ENCODE results near the gene CASP5. TPM values are rescaled to one million over a fixed set of nuclear protein-coding genes. Genes with fewer than 3 reads are reported as not detected.
"Not testable (repeated sequence)": the region's sequence is repeated elsewhere in the genome, so short reads cannot be mapped to it uniquely, and the experiment has no call there.

CASP5 gene
- total RNA-seq, 1 donor from 2014 or later = not detected

- not testable (repeated sequence) for H3K4me1 ChIP-seq; H4K20me1 ChIP-seq (ENCODE audit: low read depth); H3K27ac Mint-ChIP-seq; H3K9me3 Mint-ChIP-seq; H3K36me3 Mint-ChIP-seq; H3K9me3 ChIP-seq (ENCODE audit: low read depth); DNase-seq (ENCODE audit: low spot score); H3K4me1 Mint-ChIP-seq; H3K27me3 Mint-ChIP-seq (ENCODE audit: insufficient read depth, low read depth); H3K4me3 Mint-ChIP-seq; H2AFZ ChIP-seq (replicated peaks); H3K4me2 ChIP-seq; H3K9ac ChIP-seq; H3K27ac ChIP-seq; H3F3A ChIP-seq (ENCODE audit: low read depth); H3K36me3 ChIP-seq; H3K4me3 ChIP-seq; H3K79me2 ChIP-seq (ENCODE audit: low read depth); H3K27me3 ChIP-seq
These were observed 40.4 kb upstream of the CASP5 start for GRCh38 chr11:105063245-105063941.

- H3K9ac ChIP-seq = no peak overlapping the region
- H3K79me2 ChIP-seq (ENCODE audit: low read depth) = no peaks in the 10 kb centered on the region
- Mint-ChIP-seq H3K27ac (no peak overlapping the region), H3K36me3 (no peaks in the 10 kb centered on the region), H3K27me3 (ENCODE audit: insufficient read depth, low read depth) (no peaks in the 10 kb centered on the region), H3K4me1 (no peaks in the 10 kb centered on the region), H3K9me3 (no peaks in the 10 kb centered on the region), H3K4me3 (no peak overlapping the region)
- H3K4me1 ChIP-seq = peaks cover 11% of the 10 kb centered on the region
- no peak overlapping the region for H3K4me3 ChIP-seq
- no peak overlapping the region for H3K4me2 ChIP-seq
- no peak overlapping the region for H3K27ac ChIP-seq
- H3K9me3 ChIP-seq (ENCODE audit: low read depth) = no peaks in the 10 kb centered on the region
- peaks cover 3% of the 10 kb centered on the region for H3F3A ChIP-seq (ENCODE audit: low read depth)
- no peaks in the 10 kb centered on the region for H3K27me3 ChIP-seq
- TF ChIP-seq CTCF (IDR thresholded peaks at IDR 0.05) (no peak), EZH2 (IDR thresholded peaks at IDR 0.05) (no peak), EZH2phosphoT487 (IDR thresholded peaks at IDR 0.05) (no peak)
- H3K36me3 ChIP-seq = no peaks in the 10 kb centered on the region
- no peak for DNase-seq (ENCODE audit: low spot score)
- no peak overlapping the region for H2AFZ ChIP-seq (replicated peaks)
- no peaks in the 10 kb centered on the region for H4K20me1 ChIP-seq (ENCODE audit: low read depth)
These were observed 34.5 kb upstream of the CASP5 start for GRCh38 chr11:105057432-105057831.

- Histone ChIP-seq H4K20me1 (ENCODE audit: low read depth) (no peaks in the 10 kb centered on the region), H2AFZ (replicated peaks) (no peak overlapping the region), H3K79me2 (ENCODE audit: low read depth) (no peaks in the 10 kb centered on the region), H3K9ac (no peak overlapping the region), H3K4me1 (peaks cover 11% of the 10 kb centered on the region), H3K27ac (peak overlapping the region; percentile 77), H3F3A (ENCODE audit: low read depth) (peaks cover 3% of the 10 kb centered on the region), H3K4me2 (peak overlapping the region; percentile 56), H3K4me3 (no peak overlapping the region), H3K27me3 (no peaks in the 10 kb centered on the region), H3K36me3 (no peaks in the 10 kb centered on the region), H3K9me3 (ENCODE audit: low read depth) (no peaks in the 10 kb centered on the region)
- Mint-ChIP-seq H3K4me1 (no peaks in the 10 kb centered on the region), H3K36me3 (no peaks in the 10 kb centered on the region), H3K27me3 (ENCODE audit: insufficient read depth, low read depth) (no peaks in the 10 kb centered on the region), H3K9me3 (no peaks in the 10 kb centered on the region), H3K27ac (no peak overlapping the region), H3K4me3 (no peak overlapping the region)
- TF ChIP-seq EZH2 (IDR thresholded peaks at IDR 0.05) (no peak), EZH2phosphoT487 (IDR thresholded peaks at IDR 0.05) (no peak), CTCF (IDR thresholded peaks at IDR 0.05) (no peak)
- DNase-seq (ENCODE audit: low spot score) = no peak
These were observed 33.5 kb upstream of the CASP5 start for GRCh38 chr11:105056446-105056845.

GRCh38 chr11:105054723-105055493 lies 31.9 kb upstream of the CASP5 start:
- no peak for DNase-seq (ENCODE audit: low spot score)
- Mint-ChIP-seq H3K9me3 (no peaks in the 10 kb centered on the region), H3K27me3 (ENCODE audit: insufficient read depth, low read depth) (no peaks in the 10 kb centered on the region), H3K4me1 (no peaks in the 10 kb centered on the region), H3K27ac (no peak overlapping the region), H3K36me3 (no peaks in the 10 kb centered on the region), H3K4me3 (no peak overlapping the region)
- no peak overlapping the region for H2AFZ ChIP-seq (replicated peaks)
- H3F3A ChIP-seq (ENCODE audit: low read depth) = peaks cover 3% of the 10 kb centered on the region
- no peak overlapping the region for H3K4me2 ChIP-seq
- no peak for TF ChIP-seq CTCF (IDR thresholded peaks at IDR 0.05)
- no peaks in the 10 kb centered on the region for H3K9me3 ChIP-seq (ENCODE audit: low read depth)
- H3K4me3 ChIP-seq = no peak overlapping the region
- no peak overlapping the region for H3K9ac ChIP-seq
- H3K27ac ChIP-seq = no peak overlapping the region
- no peaks in the 10 kb centered on the region for H3K79me2 ChIP-seq (ENCODE audit: low read depth)
- H3K4me1 ChIP-seq = peaks cover 11% of the 10 kb centered on the region
- H4K20me1 ChIP-seq (ENCODE audit: low read depth) = no peaks in the 10 kb centered on the region
- no peaks in the 10 kb centered on the region for H3K36me3 ChIP-seq
- H3K27me3 ChIP-seq = no peaks in the 10 kb centered on the region
